CD14-positive monocyte (primary cell): Measurements from ENCODE around the gene MAPK4. TPM values are rescaled to one million over a fixed set of nuclear protein-coding genes. Genes with fewer than 3 reads are reported as not detected.

Experiments
- DNase-seq, 3 donors: peaks; one replicate each; pipeline ENCODE4 v3.0.0-alpha.2; 2011 to 2022
- H2AFZ ChIP-seq: 2 replicates; pipeline ENCODE4 v1.6.0; 2012; ENCODE audit warnings: mild to moderate bottlenecking, low read depth, low read length, inconsistent platforms; ENCODE audit not compliant: insufficient read depth, poor library complexity, severe bottlenecking
- H3K27ac ChIP-seq, 2 donors: 1 replicate in 1 of 2; 2 replicates in 1 of 2; pipeline ENCODE4 v1.5.1; 2012 to 2013; ENCODE audit warnings: low read length in 2 of 2, control low read depth in 1 of 2, inconsistent platforms in 1 of 2, low read depth in 1 of 2, mild to moderate bottlenecking in 1 of 2
- H3K27me3 ChIP-seq, 2 donors: one replicate each; pipeline versions ENCODE4 v1.6.0 to v1.6.1; 2011 to 2013; ENCODE audit warnings: low read length in 2 of 2; ENCODE audit not compliant: control insufficient read depth in 2 of 2, insufficient read depth in 2 of 2
- H3K36me3 ChIP-seq, 2 donors: replicated peaks in 1 of 2; 1 replicate in 1 of 2; 2 replicates in 1 of 2; pipeline versions ENCODE4 v1.5.1 to v1.6.1; 2012 to 2013; ENCODE audit warnings: low read length in 2 of 2, control low read depth in 1 of 2, inconsistent platforms in 1 of 2, mild to moderate bottlenecking in 1 of 2; ENCODE audit not compliant: insufficient read depth in 2 of 2, control insufficient read depth in 1 of 2
- H3K4me1 ChIP-seq, 2 donors: 1 replicate in 1 of 2; 2 replicates in 1 of 2; pipeline versions ENCODE4 v1.5.1 to v1.6.1; 2012 to 2013; ENCODE audit warnings: low read length in 2 of 2, control low read depth in 1 of 2, inconsistent platforms in 1 of 2, mild to moderate bottlenecking in 1 of 2, moderate library complexity in 1 of 2; ENCODE audit not compliant: insufficient read depth in 2 of 2, control insufficient read depth in 1 of 2
- H3K4me2 ChIP-seq: replicated peaks from 2 replicates; pipeline ENCODE3; 2012; ENCODE audit warnings: low read length, moderate library complexity, mild to moderate bottlenecking; ENCODE audit not compliant: poor library complexity, severe bottlenecking; ENCODE audit errors: extremely low read depth
- H3K4me3 ChIP-seq, 3 experiments: fragments of 200-600 bp in 1 of 3; sonication (generic) in 1 of 3; replicated peaks in 1 of 3; 1 replicate in 2 of 3; 2 replicates in 1 of 3; pipeline ENCODE4 v1.5.1; 2011 to 2013; ENCODE audit warnings: low read length in 3 of 3, mild to moderate bottlenecking in 3 of 3, control low read depth in 2 of 3, low read depth in 2 of 3, inconsistent platforms in 1 of 3, moderate library complexity in 1 of 3
- H3K79me2 ChIP-seq: 2 replicates; pipeline ENCODE4 v1.6.0; 2012; ENCODE audit warnings: mild to moderate bottlenecking, control low read depth, inconsistent platforms, low read length, moderate library complexity; ENCODE audit not compliant: insufficient read depth
- H3K9ac ChIP-seq: 2 replicates; pipeline ENCODE4 v1.6.0; 2017; ENCODE audit warnings: low read length, mild to moderate bottlenecking; ENCODE audit not compliant: insufficient read depth, poor library complexity, severe bottlenecking
- H3K9me3 ChIP-seq, 2 donors: replicated peaks in 1 of 2; 1 replicate in 1 of 2; 2 replicates in 1 of 2; pipeline versions ENCODE4 v1.5.1 to v1.6.1; 2012 to 2013; ENCODE audit warnings: low read length in 2 of 2, control low read depth in 1 of 2; ENCODE audit not compliant: control insufficient read depth in 1 of 2, insufficient read depth in 1 of 2
- H4K20me1 ChIP-seq: 2 replicates; pipeline ENCODE4 v1.6.0; 2012; ENCODE audit warnings: mild to moderate bottlenecking, low read length, control low read depth, moderate library complexity; ENCODE audit not compliant: insufficient read depth
- H3K27ac Mint-ChIP-seq, 7 donors: one replicate each; pipeline ENCODE4 v1.8.0; 2020; ENCODE audit warnings: mild to moderate bottlenecking in 7 of 7, mixed read lengths in 7 of 7, moderate library complexity in 6 of 7, inconsistent platforms in 2 of 7
- H3K27me3 Mint-ChIP-seq, 3 donors: one replicate each; pipeline ENCODE4 v1.8.0; 2021 to 2022; ENCODE audit warnings: low read depth in 3 of 3, mild to moderate bottlenecking in 3 of 3, mixed read lengths in 3 of 3, moderate library complexity in 3 of 3, inconsistent platforms in 1 of 3
- H3K36me3 Mint-ChIP-seq, 2 donors: one replicate each; pipeline ENCODE4 v1.8.0; 2020; ENCODE audit warnings: mixed read lengths in 2 of 2, inconsistent platforms in 1 of 2, mild to moderate bottlenecking in 1 of 2
- H3K4me1 Mint-ChIP-seq: one replicate; pipeline ENCODE4 v1.8.0; 2020; ENCODE audit warnings: mild to moderate bottlenecking, mixed read lengths
- H3K4me3 Mint-ChIP-seq, 2 donors: one replicate each; pipeline ENCODE4 v1.8.0; 2020; ENCODE audit warnings: mild to moderate bottlenecking in 2 of 2, mixed read lengths in 2 of 2, moderate library complexity in 1 of 2
- H3K9me3 Mint-ChIP-seq, 7 donors: one replicate each; pipeline ENCODE4 v1.8.0; 2020 to 2022; ENCODE audit warnings: mixed read lengths in 7 of 7, mild to moderate bottlenecking in 6 of 7, moderate library complexity in 6 of 7, inconsistent platforms in 2 of 7
- CTCF ChIP-seq: fragments of 200-600 bp; IDR thresholded peaks from one replicate; pipeline ENCODE4 v1.8.0; 2022; ENCODE audit warnings: antibody characterized with exemption, mild to moderate bottlenecking
- WGBS: methylation state at CpG from one replicate; pipeline ENCODE4 v1.1.5; 2013; ENCODE audit warnings: missing lambda C conversion rate; ENCODE audit not compliant: insufficient coverage; 5-methylcytosine and 5-hydroxymethylcytosine counted together
- intact Hi-C, 2 donors: fragments of 100-400 bp; cut with micrococcal nuclease; formaldehyde crosslinking; loops; one replicate each; pipeline versions ENCODE4 v1.15.0 to v1.15.1; 2023
- polyA plus RNA-seq, 3 donors: library from polyadenylated mRNA; depleted of rRNA in 1 of 3; unstranded in 2 of 3; stranded (reverse) in 1 of 3; fragments of 300-500 nt in 2 of 3; fragments of >200 nt in 1 of 3; fragmentation: Illumina TruSeq in 2 of 3; gene quantifications; 1 replicate in 2 of 3; 2 replicates in 1 of 3; pipeline ENCODE4 v1.2.3, GENCODE V29; 2012 to 2021

Gene MAPK4
- polyA plus RNA-seq, 3 donors, result not detected

GRCh38 chr18:50665015-50665414 lies 105.1 kb downstream of the MAPK4 start:
- no peak overlapping the region for H2AFZ ChIP-seq
- Mint-ChIP-seq H3K4me1 (no peaks in the 10 kb centered on the region), H3K9me3 (peaks cover 1 to 21% (median 8%) of the 10 kb centered on the region in 7 donors), H3K4me3 (no peak overlapping the region), H3K27me3 (peaks cover 0 to 5% (median under 1%) of the 10 kb centered on the region in 3 donors), H3K27ac (no peak overlapping the region), H3K36me3 (no peaks in the 10 kb centered on the region)
- intact Hi-C loops, result no loop called here
- no peaks in the 10 kb centered on the region for H3K27me3 ChIP-seq
- H4K20me1 ChIP-seq, result no peaks in the 10 kb centered on the region
- H3K4me2 ChIP-seq, result no peak overlapping the region
- no peaks in the 10 kb centered on the region for H3K4me1 ChIP-seq
- H3K9me3 ChIP-seq, result no peaks in the 10 kb centered on the region
- no peaks in the 10 kb centered on the region for H3K36me3 ChIP-seq
- no peak overlapping the region for H3K27ac ChIP-seq
- no peaks in the 10 kb centered on the region for H3K79me2 ChIP-seq
- no peak overlapping the region for H3K9ac ChIP-seq
- WGBS, result 53% methylated on average over 5 of the region's 6 CpGs
- DNase-seq, result no peak
- H3K4me3 ChIP-seq, result no peak overlapping the region
- TF ChIP-seq CTCF, result no peak

GRCh38 chr18:50665519-50665918 lies 105.6 kb downstream of the MAPK4 start:
- H3K4me2 ChIP-seq, result no peak overlapping the region
- no peak overlapping the region for H3K27ac ChIP-seq
- peaks cover 1 to 23% (median 8%) of the 10 kb centered on the region in 7 donors for H3K9me3 Mint-ChIP-seq
- H4K20me1 ChIP-seq, result no peaks in the 10 kb centered on the region
- H3K4me3 ChIP-seq, result no peak overlapping the region
- peaks cover 0 to 4% (median 0%) of the 10 kb centered on the region in 3 donors for H3K27me3 Mint-ChIP-seq
- H3K36me3 Mint-ChIP-seq, result no peaks in the 10 kb centered on the region
- no peaks in the 10 kb centered on the region for H3K79me2 ChIP-seq
- no peaks in the 10 kb centered on the region for H3K36me3 ChIP-seq
- no peak overlapping the region for H3K9ac ChIP-seq
- intact Hi-C loops, result no loop called here
- H3K27ac Mint-ChIP-seq, result no peak overlapping the region
- no peak overlapping the region for H3K4me3 Mint-ChIP-seq
- no peak for TF ChIP-seq CTCF
- no peaks in the 10 kb centered on the region for H3K4me1 Mint-ChIP-seq
- H3K4me1 ChIP-seq, result no peaks in the 10 kb centered on the region
- no peaks in the 10 kb centered on the region for H3K27me3 ChIP-seq
- DNase-seq, result no peak
- no peaks in the 10 kb centered on the region for H3K9me3 ChIP-seq
- H2AFZ ChIP-seq, result no peak overlapping the region
